Activated effector memory CD4-positive, alpha-beta T cell treated with anti-CD3 and anti-CD28 coated beads, Interleukin-2, amount 50 U/mL, for 16 hours (primary cell): ENCODE results near the gene ASPHD2.

ENCODE experiments used
- DNase-seq: peaks from one replicate; pipeline ENCODE4 v3.0.0-alpha.2; 2020

ASPHD2 gene

GRCh38 chr22:26447584-26448329 is 18.7 kb downstream of the ASPHD2 start:
- no peak for DNase-seq

DNA sequence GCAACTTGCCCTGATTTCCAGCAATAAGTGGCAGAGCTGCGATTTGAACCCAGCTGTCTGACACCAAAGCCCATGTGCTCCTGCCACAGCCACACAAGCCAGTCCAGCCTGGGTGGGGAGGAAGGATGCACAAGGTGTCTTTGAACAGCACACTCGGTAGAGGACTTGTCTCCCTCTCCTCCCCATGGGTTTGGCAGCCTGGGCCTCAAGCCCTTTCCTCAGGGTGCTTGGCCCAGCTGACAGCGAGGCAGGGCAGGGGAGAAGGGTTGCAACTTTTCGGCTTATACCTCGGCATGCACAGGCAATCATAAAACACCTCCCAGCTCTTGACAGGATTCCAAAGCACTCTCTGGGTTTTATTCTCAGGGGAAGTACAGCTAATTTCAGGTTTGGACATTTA is 19.3 kb downstream of the ASPHD2 start:
- no peak for DNase-seq

- no peak for DNase-seq
Observed at GRCh38 chr22:26448941-26449340, 19.9 kb downstream of the ASPHD2 start.

DNA sequence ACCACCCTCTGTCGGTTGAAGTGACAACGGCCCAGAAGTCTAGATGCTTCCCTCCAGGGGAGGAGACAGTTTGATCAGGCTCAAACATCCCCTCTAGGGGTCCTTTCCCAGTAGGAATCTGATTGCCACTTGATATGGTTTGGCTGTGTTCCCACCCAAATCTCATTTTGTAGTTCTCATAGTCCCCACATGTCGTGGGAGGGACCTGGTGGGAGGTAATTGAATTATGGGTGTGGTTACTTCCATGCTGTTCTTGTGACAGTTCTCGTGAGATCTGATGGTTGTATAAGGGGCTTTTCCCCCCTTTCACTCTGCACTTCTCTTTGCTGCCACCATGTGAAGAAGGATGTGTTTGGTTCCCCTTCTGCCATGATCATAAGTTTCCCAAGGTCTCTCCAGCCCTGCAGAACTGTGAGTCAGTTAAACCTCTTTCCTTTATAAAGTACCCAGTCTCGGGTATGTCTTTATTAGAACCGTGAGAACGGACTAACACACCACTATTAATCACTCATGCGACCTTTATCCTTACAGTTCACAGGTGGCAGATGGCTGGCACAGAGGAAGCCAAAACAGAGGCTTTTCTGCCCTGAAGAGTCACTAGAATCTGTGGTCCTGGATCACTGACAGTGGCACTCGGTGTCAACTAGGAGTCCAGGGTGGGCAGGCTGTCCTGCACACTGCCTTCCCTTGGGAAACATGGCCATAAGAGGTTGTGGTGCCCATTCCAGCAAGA is 21.6 kb downstream of the ASPHD2 start:
- DNase-seq, result no peak

DNA sequence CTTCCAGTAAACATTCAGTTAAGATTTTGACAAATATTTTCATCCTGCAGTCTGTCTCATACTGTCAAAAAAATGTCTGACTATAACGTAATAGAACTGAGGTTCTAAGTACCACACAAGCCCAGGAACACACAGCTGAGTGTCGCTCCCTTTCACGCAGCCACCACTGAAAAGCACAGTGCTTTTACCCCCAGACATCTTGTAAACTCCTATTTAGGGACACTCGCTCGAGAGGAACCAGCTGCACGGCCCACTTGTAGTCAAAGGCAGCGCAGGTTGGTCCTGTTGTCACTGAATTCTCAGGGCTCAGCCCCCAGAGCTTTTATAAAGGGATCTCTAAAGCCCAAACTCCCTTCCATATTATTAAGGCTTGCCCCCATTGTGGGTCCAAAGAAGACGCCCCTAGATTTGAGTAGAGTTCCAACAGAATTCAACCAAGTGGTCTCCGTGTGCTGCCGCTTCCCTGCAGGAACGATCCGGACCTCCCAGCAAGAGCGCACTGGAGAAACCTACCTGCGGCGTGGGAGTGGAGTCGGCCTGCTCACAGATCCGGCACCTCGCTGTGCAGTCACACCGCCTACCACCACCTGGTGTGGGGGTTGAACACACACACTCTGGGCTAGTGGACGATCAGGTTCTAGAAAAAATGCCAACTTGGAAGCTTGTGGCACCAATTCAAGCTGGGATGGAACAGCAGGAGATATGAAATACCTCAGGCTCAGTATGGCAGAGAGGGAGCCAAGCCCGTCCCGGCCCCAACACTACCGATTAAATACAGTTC is 23.4 kb downstream of the ASPHD2 start:
- DNase-seq, result no peak

DNA sequence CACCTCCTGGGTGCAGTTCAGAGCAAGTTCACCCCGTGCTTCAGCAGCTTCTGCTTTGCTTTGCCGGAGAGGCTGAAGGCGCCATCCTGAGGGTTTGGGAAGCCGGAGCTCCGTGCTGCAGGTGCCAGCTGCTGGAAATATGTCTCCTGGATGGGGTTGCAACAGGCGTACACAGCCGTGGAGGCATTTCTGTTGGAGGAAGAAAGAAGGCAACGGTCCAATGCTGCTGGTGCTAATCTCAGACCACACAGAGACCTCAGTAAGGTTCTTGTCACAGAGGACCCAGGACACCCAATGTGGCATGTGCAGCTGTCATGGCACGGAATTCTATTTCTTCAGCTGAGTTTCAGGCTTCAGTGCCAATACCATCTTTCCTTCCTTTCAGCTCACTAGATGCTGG is 24.2 kb downstream of the ASPHD2 start:
- no peak for DNase-seq

GRCh38 chr22:26453812-26454500 is 24.9 kb downstream of the ASPHD2 start:
- no peak for DNase-seq

- no peak for DNase-seq
Observed at GRCh38 chr22:26457661-26458272, 28.7 kb downstream of the ASPHD2 start.

GRCh38 chr22:26460202-26460601 is 31.1 kb downstream of the ASPHD2 start:
- no peak for DNase-seq

DNA sequence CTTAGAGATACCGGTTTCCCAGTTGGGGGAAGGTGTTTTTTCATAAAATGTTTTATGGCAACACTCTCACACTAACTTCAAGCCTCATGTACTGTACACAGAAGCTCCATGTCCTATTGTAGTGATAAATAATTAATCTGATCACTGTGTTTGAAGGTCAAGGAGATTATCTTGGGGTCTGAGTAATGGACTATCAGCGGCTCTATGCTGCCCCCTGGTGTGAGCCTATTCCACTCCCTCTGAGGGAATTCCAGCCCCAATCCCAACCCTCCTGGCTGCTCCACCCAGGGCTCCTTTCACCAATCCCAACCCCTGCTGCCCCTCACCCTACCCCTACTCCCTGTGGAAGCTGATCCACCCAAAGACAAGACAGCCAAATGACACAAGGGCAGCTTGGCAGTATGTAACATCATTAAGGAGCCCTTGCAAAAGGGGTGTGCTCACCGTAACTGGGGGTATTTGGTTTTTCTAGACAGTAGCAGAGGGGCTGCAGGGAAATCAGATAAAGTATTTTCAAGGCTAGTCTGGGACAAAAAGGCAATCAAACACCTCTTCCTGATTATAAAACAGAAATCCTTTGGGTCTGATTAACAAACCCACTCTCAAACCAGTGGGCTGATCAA is 32.2 kb downstream of the ASPHD2 start:
- peak; percentile 80 for DNase-seq

GRCh38 chr22:26462051-26462450 is 33.0 kb downstream of the ASPHD2 start:
- DNase-seq, result no peak

DNA sequence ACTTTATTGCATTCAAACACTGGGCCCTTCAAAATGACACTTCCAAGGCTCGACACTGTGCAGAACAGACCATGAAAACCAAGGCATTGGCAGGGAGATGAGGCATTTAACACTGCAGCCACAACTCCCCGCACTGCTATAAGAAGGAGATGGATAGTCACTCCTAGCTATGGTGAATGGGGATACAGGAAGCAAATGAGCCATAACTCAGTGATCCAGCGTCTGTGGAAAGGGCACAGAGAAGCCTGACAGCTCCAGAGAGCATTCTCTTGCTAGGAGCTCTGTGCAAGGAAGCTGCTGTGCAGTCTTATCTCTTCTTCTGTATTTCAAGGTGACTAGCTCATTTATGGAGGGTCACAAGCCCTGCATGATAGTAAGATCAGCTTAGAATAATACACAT is 33.6 kb downstream of the ASPHD2 start:
- no peak for DNase-seq

DNA sequence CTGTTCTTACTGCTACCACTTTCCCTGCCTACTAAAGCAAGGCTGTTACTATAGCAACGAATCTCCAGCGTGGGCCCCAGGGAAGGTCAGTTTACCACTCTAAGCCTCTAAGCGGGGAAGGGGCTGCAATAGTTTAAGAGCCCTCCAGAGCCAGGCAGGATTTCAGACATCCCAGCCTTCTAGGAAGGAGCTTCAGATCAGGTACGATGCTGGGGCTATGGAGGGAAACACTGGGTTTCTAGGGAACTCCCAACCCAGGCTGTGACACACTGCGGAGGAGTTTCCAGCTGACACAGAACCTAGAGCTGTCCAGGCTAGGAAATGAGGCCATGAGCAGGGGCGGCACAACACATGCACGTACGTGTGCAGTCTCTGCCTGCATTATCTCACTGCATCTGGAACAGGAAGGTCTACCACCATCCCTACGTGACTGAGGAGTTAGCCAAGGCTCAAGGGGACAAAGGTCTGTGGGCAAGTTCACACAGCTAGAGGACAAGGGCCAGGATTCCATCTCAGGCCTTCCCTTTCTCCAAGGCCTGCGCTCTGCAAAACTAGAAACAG is 34.1 kb downstream of the ASPHD2 start:
- no peak for DNase-seq

GRCh38 chr22:26463688-26464087 is 34.6 kb downstream of the ASPHD2 start:
- no peak for DNase-seq

DNA sequence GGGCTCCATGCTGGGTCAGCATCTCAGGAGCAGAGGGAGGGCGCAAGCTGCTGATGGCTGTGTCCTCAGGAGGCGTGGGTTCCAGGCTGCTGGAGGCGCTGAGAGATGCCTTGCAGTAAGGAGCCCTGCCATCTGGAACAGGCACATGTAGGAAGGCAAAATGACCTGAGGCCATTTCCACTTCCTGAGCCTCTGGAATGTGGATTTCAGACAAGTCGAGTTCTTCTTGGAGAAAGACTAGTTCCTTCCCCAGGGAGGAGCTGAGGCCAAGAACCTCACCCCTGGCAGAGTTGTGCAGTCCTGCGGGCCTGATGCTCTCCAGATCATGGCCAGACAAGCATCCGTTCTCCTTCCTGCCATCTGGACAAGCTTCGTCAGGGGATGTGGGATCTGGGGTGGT is 35.3 kb downstream of the ASPHD2 start:
- no peak for DNase-seq

- DNase-seq, result no peak
Observed at GRCh38 chr22:26466196-26466595, 37.1 kb downstream of the ASPHD2 start.

DNA sequence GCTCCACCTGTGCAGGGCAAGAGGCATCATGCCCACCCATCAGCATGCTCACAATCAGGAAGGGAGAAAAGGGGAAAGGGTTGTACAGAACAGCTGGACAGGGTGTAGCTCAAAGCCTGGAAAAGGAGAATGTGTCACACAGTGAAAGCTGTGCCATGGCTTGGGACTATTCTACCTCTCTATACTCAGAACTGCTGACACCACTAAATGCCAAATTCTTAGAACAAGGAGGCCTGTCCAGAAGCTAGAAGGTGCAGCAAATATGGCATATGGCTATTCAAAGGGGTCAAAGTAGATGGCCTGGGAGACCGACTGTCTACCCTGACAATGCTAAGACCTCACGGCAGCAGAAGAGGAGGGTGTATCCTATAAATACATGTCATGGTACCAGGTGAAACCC is 41.7 kb downstream of the ASPHD2 start:
- no peak for DNase-seq

- no peak for DNase-seq
Observed at GRCh38 chr22:26471522-26471921, 42.5 kb downstream of the ASPHD2 start.

DNA sequence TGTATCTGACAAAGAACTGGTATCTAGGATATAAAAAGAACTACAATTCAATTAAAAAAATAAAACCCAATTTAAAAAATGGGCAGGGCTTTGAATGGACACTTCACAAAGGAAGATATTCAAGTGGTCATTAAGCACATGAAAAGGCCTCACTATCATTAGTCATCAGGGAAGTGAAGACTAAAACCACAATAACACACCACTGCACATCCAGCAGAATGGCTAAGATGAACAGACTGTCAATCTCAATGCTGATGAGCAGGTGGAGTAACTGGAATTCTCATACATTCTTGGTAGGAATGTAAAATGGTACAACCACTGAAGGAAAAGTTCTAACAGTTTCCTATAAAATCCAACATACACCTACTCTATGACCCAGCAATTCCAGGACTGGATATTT is 45.6 kb downstream of the ASPHD2 start:
- no peak for DNase-seq

GRCh38 chr22:26476705-26477340 is 47.8 kb downstream of the ASPHD2 start:
- DNase-seq, result no peak

- no peak for DNase-seq
Observed at GRCh38 chr22:26477341-26477731, 48.3 kb downstream of the ASPHD2 start.
